ENCODE measurements around the gene MYBPH.

The MYBPH gene

GRCh38 chr1:203136409-203137042 lies 39.1 kb downstream of the MYBPH start:
- Histone ChIP-seq H2BK12ac (ENCODE audit: low read length) (no peak overlapping the region), H3K4me2 (ENCODE audit: insufficient read depth, low read length, poor library complexity, severe bottlenecking) (no peak overlapping the region), H2BK5ac (ENCODE audit: low read length) (no peak overlapping the region), H3K4me1 (ENCODE audit: control insufficient read depth in 2 of 2, insufficient read depth in 1 of 2, low read depth in 1 of 2, low read length in 2 of 2) (peaks cover 0 to 7% of the 10 kb centered on the region in 2 donors), H3K27me3 (ENCODE audit: control insufficient read depth in 3 of 3, insufficient read depth in 3 of 3, low read depth in 1 of 3, low read length in 3 of 3) (no peaks in the 10 kb centered on the region), H3K18ac (ENCODE audit: low read length) (no peak overlapping the region), H3K27ac (replicated peaks; ENCODE audit: low read length) (no peak overlapping the region), H4K91ac (ENCODE audit: low read depth, low read length, poor library complexity) (no peak overlapping the region), H3K23ac (ENCODE audit: low read depth, low read length, poor library complexity) (no peak overlapping the region), H3K4me3 (ENCODE audit: low read length in 2 of 2) (no peak overlapping the region), H2AFZ (ENCODE audit: low read length) (no peak overlapping the region), H3K36me3 (replicated peaks in 1 of 2; ENCODE audit: control insufficient read depth in 2 of 2, insufficient read depth in 2 of 2, low read length in 2 of 2) (no peaks in the 10 kb centered on the region), H3K9me3 (replicated peaks in 1 of 2; ENCODE audit: control insufficient read depth in 2 of 2, insufficient read depth in 1 of 2, low read depth in 1 of 2, low read length in 2 of 2) (no peaks in the 10 kb centered on the region), H3K4ac (ENCODE audit: low read length) (no peak overlapping the region), H3K14ac (ENCODE audit: low read length) (no peak overlapping the region), H3K79me1 (ENCODE audit: low read depth, low read length) (no peaks in the 10 kb centered on the region), H2BK120ac (ENCODE audit: low read depth, low read length) (no peak overlapping the region), H2BK15ac (ENCODE audit: low read length) (no peak overlapping the region), H3K9ac (ENCODE audit: low read depth, low read length, poor library complexity) (no peak overlapping the region), H4K8ac (ENCODE audit: low read depth, low read length) (no peak overlapping the region), H2AK5ac (ENCODE audit: low read depth, low read length) (no peak overlapping the region)
- DNase-seq (ENCODE audit: low spot score), result no peak
- WGBS, 2 donors (ENCODE audit: extremely low coverage in 2 of 2, insufficient read length in 2 of 2, insufficient replicate concordance in 1 of 2), result no CpG with 5 or more reads among the region's 1 CpG

- no CpG with 5 or more reads among the region's 8 CpGs for WGBS, 2 donors (ENCODE audit: extremely low coverage in 2 of 2, insufficient read length in 2 of 2, insufficient replicate concordance in 1 of 2)
- Histone ChIP-seq H4K91ac (ENCODE audit: low read depth, low read length, poor library complexity) (no peak overlapping the region), H4K8ac (ENCODE audit: low read depth, low read length) (no peak overlapping the region), H3K18ac (ENCODE audit: low read length) (no peak overlapping the region), H3K36me3 (replicated peaks in 1 of 2; ENCODE audit: control insufficient read depth in 2 of 2, insufficient read depth in 2 of 2, low read length in 2 of 2) (no peaks in the 10 kb centered on the region), H3K27ac (replicated peaks; ENCODE audit: low read length) (no peak overlapping the region), H2BK15ac (ENCODE audit: low read length) (no peak overlapping the region), H3K4me2 (ENCODE audit: insufficient read depth, low read length, poor library complexity, severe bottlenecking) (no peak overlapping the region), H3K9ac (ENCODE audit: low read depth, low read length, poor library complexity) (no peak overlapping the region), H3K4ac (ENCODE audit: low read length) (no peak overlapping the region), H3K4me3 (ENCODE audit: low read length in 2 of 2) (no peak overlapping the region), H2BK5ac (ENCODE audit: low read length) (no peak overlapping the region), H3K23ac (ENCODE audit: low read depth, low read length, poor library complexity) (no peak overlapping the region), H3K79me1 (ENCODE audit: low read depth, low read length) (no peaks in the 10 kb centered on the region), H3K4me1 (ENCODE audit: control insufficient read depth in 2 of 2, insufficient read depth in 1 of 2, low read depth in 1 of 2, low read length in 2 of 2) (peaks cover 0 to 4% of the 10 kb centered on the region in 2 donors), H2AK5ac (ENCODE audit: low read depth, low read length) (no peak overlapping the region), H3K14ac (ENCODE audit: low read length) (no peak overlapping the region), H2AFZ (ENCODE audit: low read length) (no peak overlapping the region), H3K9me3 (replicated peaks in 1 of 2; ENCODE audit: control insufficient read depth in 2 of 2, insufficient read depth in 1 of 2, low read depth in 1 of 2, low read length in 2 of 2) (no peaks in the 10 kb centered on the region), H2BK12ac (ENCODE audit: low read length) (no peak overlapping the region), H3K27me3 (ENCODE audit: control insufficient read depth in 3 of 3, insufficient read depth in 3 of 3, low read depth in 1 of 3, low read length in 3 of 3) (no peaks in the 10 kb centered on the region), H2BK120ac (ENCODE audit: low read depth, low read length) (no peak overlapping the region)
- no peak for DNase-seq (ENCODE audit: low spot score)
Measured at GRCh38 chr1:203135636-203136305, 39.9 kb downstream of the MYBPH start.

GRCh38 chr1:203133970-203134725 lies 41.5 kb downstream of the MYBPH start:
- Histone ChIP-seq H3K4ac (ENCODE audit: low read length) (no peak overlapping the region), H3K79me1 (ENCODE audit: low read depth, low read length) (no peaks in the 10 kb centered on the region), H4K91ac (ENCODE audit: low read depth, low read length, poor library complexity) (no peak overlapping the region), H2BK12ac (ENCODE audit: low read length) (no peak overlapping the region), H3K4me1 (ENCODE audit: control insufficient read depth in 2 of 2, insufficient read depth in 1 of 2, low read depth in 1 of 2, low read length in 2 of 2) (peaks cover 0 to 3% of the 10 kb centered on the region in 2 donors), H4K8ac (ENCODE audit: low read depth, low read length) (no peak overlapping the region), H3K36me3 (replicated peaks in 1 of 2; ENCODE audit: control insufficient read depth in 2 of 2, insufficient read depth in 2 of 2, low read length in 2 of 2) (no peaks in the 10 kb centered on the region), H2BK5ac (ENCODE audit: low read length) (no peak overlapping the region), H3K27ac (replicated peaks; ENCODE audit: low read length) (no peak overlapping the region), H2AK5ac (ENCODE audit: low read depth, low read length) (no peak overlapping the region), H3K14ac (ENCODE audit: low read length) (no peak overlapping the region), H3K23ac (ENCODE audit: low read depth, low read length, poor library complexity) (no peak overlapping the region), H2BK15ac (ENCODE audit: low read length) (peak overlapping the region; percentile 8), H3K9ac (ENCODE audit: low read depth, low read length, poor library complexity) (no peak overlapping the region), H3K4me2 (ENCODE audit: insufficient read depth, low read length, poor library complexity, severe bottlenecking) (no peak overlapping the region), H3K4me3 (ENCODE audit: low read length in 2 of 2) (no peak overlapping the region), H2BK120ac (ENCODE audit: low read depth, low read length) (no peak overlapping the region), H3K18ac (ENCODE audit: low read length) (no peak overlapping the region), H3K9me3 (replicated peaks in 1 of 2; ENCODE audit: control insufficient read depth in 2 of 2, insufficient read depth in 1 of 2, low read depth in 1 of 2, low read length in 2 of 2) (no peaks in the 10 kb centered on the region), H2AFZ (ENCODE audit: low read length) (no peak overlapping the region), H3K27me3 (ENCODE audit: control insufficient read depth in 3 of 3, insufficient read depth in 3 of 3, low read depth in 1 of 3, low read length in 3 of 3) (peaks cover 0 to 8% (median under 1%) of the 10 kb centered on the region in 3 experiments)
- no CpG with 5 or more reads among the region's 12 CpGs for WGBS, 2 donors (ENCODE audit: extremely low coverage in 2 of 2, insufficient read length in 2 of 2, insufficient replicate concordance in 1 of 2)
- DNase-seq (ENCODE audit: low spot score), result no peak

All from neuronal stem cell (in vitro differentiated cells).